Mesothelial cell of epicardium (in vitro differentiated cells): Measurements from ENCODE around the gene ANKRD24. TPM values are rescaled to one million over a fixed set of nuclear protein-coding genes. Genes with fewer than 3 reads are reported as not detected.
A peak's percentile ranks its signal among the peaks of the same experiment; 100 is the strongest.

Experiments used
- DNase-seq, 2 experiments: peaks; one replicate each; pipeline ENCODE4 v3.0.0; 2021; ENCODE audit warnings: low spot score in 2 of 2; ENCODE audit not compliant: unreplicated experiment in 2 of 2
- H3K27ac Mint-ChIP-seq: 2 replicates; pipeline ENCODE4 v1.8.0; 2021; ENCODE audit warnings: mixed read lengths
- H3K27me3 Mint-ChIP-seq: 2 replicates; pipeline ENCODE4 v1.8.0; 2021; ENCODE audit warnings: low read depth, mixed read lengths
- H3K36me3 Mint-ChIP-seq: 2 replicates; pipeline ENCODE4 v1.8.0; 2021; ENCODE audit warnings: mixed read lengths
- H3K4me1 Mint-ChIP-seq: 2 replicates; pipeline ENCODE4 v1.8.0; 2021; ENCODE audit warnings: mixed read lengths
- H3K4me3 Mint-ChIP-seq: 2 replicates; pipeline ENCODE4 v1.8.0; 2021; ENCODE audit warnings: mild to moderate bottlenecking, moderate library complexity, mixed read lengths
- H3K9me3 Mint-ChIP-seq: 2 replicates; pipeline ENCODE4 v1.8.0; 2021; ENCODE audit warnings: mixed read lengths
- CTCF ChIP-seq: fragments of 200-600 bp; sonication (generic); IDR thresholded peaks from one replicate; pipeline ENCODE4 v1.5.0; 2021; ENCODE audit warnings: antibody characterized with exemption; ENCODE audit not compliant: unreplicated experiment
- total RNA-seq: library from RNA; stranded (reverse); gene quantifications from 3 replicates; pipeline ENCODE4 v1.2.1, GENCODE V29; 2021

ANKRD24 gene
- total RNA-seq, 1 donor from 2014 or later, result 0.98 TPM

GRCh38 chr19:4172861-4173473, 9.5 kb upstream of the ANKRD24 start:
- H3K4me3 Mint-ChIP-seq, result no peak overlapping the region
- no peak for TF ChIP-seq CTCF
- H3K9me3 Mint-ChIP-seq, result no peaks in the 10 kb centered on the region
- no peak overlapping the region for H3K27ac Mint-ChIP-seq
- peaks cover 35% of the 10 kb centered on the region for H3K27me3 Mint-ChIP-seq
- no peaks in the 10 kb centered on the region for H3K4me1 Mint-ChIP-seq
- H3K36me3 Mint-ChIP-seq, result peaks cover 1% of the 10 kb centered on the region
- DNase-seq, result peak; percentile 80 to 93

GRCh38 chr19:4173479-4174212, 8.8 kb upstream of the ANKRD24 start:
- Mint-ChIP-seq H3K27me3 (peaks cover 28% of the 10 kb centered on the region), H3K9me3 (no peaks in the 10 kb centered on the region), H3K36me3 (peaks cover 1% of the 10 kb centered on the region), H3K4me3 (no peak overlapping the region), H3K4me1 (no peaks in the 10 kb centered on the region), H3K27ac (no peak overlapping the region)
- TF ChIP-seq CTCF, result no peak
- no peak for DNase-seq

- no peak overlapping the region for H3K27ac Mint-ChIP-seq
- H3K27me3 Mint-ChIP-seq, result peaks cover 23% of the 10 kb centered on the region
- H3K36me3 Mint-ChIP-seq, result peaks cover 4% of the 10 kb centered on the region
- no peaks in the 10 kb centered on the region for H3K4me1 Mint-ChIP-seq
- H3K4me3 Mint-ChIP-seq, result no peak overlapping the region
- H3K9me3 Mint-ChIP-seq, result no peaks in the 10 kb centered on the region
- no peak for TF ChIP-seq CTCF
- DNase-seq, result no peak
Observed at GRCh38 chr19:4174213-4174894, 8.1 kb upstream of the ANKRD24 start.

GRCh38 chr19:4174895-4175668, 7.4 kb upstream of the ANKRD24 start:
- Mint-ChIP-seq H3K9me3 (no peaks in the 10 kb centered on the region), H3K27me3 (peaks cover 20% of the 10 kb centered on the region), H3K4me3 (no peak overlapping the region), H3K4me1 (no peaks in the 10 kb centered on the region), H3K36me3 (peaks cover 9% of the 10 kb centered on the region), H3K27ac (no peak overlapping the region)
- TF ChIP-seq CTCF, result no peak
- DNase-seq, result no peak

- Mint-ChIP-seq H3K9me3 (no peaks in the 10 kb centered on the region), H3K27me3 (peaks cover 19% of the 10 kb centered on the region), H3K4me1 (no peaks in the 10 kb centered on the region), H3K36me3 (peaks cover 9% of the 10 kb centered on the region), H3K4me3 (no peak overlapping the region), H3K27ac (no peak overlapping the region)
- DNase-seq, result no peak
- TF ChIP-seq CTCF, result no peak
Observed at GRCh38 chr19:4175669-4175931, 6.9 kb upstream of the ANKRD24 start.
